Kidney tubule cell (primary cell): ENCODE measurements around the gene PCNT.

Experiments
- DNase-seq: peaks from one replicate; pipeline ENCODE4 v3.0.0-alpha.2; 2018; ENCODE audit warnings: low spot score

Gene PCNT

DNA sequence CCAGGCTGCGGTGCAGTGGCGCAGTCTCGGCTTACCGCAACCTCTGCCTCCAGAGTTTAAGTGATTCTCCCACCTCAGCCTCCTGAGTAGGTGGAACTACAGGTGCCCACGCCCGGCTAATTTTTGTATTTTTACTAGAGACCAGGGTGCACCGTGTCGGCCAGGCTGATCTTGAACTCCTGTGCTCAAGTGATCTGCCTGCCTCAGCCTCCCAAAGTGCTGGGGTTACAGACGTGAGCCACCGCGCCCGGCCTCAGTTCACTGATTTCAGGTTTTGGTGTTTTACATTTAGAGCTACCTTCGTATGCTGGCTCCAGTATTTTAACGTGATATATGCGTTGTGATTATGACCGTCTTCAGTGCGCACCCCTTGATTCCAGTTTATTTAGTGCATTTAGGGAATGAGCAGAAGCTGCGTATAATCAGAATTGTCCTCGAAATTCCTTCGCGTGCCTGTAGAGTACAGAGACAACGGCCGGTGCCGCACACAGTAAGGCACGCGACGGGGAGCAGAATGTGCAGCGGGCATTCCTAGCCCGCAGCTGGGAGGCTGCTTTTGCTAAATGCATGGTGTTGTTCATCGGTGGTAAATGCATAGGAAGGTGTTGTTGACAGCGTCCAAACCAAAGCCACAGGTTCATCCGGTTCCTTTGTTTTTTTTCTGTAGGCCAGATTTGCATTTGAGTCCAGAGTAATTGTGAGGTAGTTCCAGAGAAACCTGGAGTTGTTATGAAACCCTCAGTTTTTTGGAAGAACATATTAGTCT, 85.9 kb downstream of the PCNT start:
- DNase-seq = no peak

DNA sequence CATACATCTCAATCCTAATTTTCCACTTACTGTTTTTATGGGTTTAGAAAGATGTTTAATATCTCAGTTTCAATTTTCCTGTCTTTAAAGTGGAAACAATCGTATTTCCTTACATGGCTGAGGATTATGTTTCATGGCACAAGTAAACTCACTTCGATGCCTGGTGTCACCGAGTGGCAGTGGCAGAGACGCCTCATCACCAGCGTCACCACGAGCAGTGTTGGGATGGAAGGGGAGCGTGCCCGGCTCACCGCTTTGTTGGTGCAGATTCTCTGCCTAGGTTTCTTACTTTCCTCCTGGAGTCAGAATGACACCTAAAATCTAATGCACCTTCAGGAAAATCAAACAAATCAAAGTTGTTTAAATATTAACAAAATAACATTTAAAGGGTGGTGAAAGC, 86.6 kb downstream of the PCNT start:
- no peak for DNase-seq

DNA sequence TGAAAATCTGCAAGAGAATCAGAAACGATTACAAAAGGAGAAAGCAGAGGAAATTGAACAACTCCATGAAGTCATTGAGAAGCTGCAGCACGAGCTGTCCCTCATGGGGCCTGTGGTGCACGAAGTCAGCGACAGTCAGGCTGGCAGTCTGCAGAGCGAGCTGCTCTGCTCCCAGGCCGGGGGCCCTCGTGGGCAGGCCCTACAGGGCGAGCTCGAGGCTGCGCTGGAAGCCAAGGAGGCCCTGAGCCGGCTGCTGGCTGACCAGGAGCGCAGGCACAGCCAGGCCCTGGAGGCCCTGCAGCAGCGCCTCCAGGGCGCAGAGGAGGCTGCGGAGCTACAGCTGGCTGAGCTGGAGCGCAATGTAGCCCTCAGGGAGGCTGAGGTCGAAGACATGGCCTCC, 87.3 kb downstream of the PCNT start:
- no peak for DNase-seq

GRCh38 chr21:46411691-46412090, 87.7 kb downstream of the PCNT start:
- no peak for DNase-seq

DNA sequence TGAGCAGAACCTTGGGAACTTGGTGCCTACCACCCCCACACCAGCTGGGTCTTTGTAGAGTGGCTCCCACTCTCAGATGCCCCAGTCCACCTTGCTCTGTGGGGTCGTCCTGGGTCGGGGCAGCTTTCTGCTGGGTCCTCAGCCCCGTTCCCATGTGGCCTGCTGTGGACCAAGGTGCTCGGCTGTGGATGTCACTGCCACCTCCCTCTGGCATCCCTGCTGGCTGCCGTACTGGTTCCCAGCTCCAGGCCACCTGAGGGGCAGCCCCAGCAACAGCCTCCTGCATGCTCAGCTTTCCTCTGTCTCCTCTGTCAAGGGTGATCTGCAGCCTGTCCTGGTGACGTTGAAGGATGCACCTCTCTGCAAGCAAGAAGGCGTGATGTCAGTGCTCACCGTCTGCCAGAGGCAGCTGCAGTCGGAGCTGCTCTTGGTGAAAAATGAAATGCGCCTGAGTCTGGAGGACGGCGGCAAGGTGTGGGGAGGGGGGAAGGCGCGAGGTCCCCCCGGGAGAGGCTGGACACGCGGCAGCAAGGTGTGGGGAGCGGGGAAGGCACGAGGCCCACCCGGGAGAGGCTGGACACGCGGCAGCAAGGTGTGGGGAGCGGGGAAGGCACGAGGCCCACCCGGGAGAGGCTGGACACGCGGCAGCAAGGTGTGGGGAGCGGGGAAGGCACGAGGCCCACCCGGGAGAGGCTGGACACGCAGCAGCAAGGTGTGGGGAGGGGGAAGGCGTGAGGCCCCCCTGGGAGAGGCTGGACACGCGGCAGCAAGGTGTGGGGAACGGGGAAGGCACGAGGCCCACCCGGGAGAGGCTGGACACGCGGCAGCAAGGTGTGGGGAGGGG, 88.8 kb downstream of the PCNT start:
- DNase-seq = no peak

- DNase-seq = no peak
These were observed 89.4 kb downstream of the PCNT start for GRCh38 chr21:46413365-46413696.

DNA sequence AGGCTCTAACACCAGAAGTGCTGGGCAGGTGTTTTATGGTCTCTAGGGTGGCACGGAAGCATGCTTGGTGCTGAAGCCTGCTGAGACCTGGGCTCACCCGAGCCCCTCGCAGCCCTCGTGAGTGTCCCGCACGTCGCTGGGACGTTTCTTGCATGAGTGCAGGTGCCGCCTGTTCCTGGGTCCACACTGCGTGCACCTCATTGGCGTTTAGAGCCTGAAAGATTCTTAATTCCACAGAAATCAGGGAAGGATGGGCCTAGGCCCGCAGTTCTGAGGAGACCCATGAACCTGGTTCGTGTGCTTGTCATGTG, 91.0 kb downstream of the PCNT start:
- no peak for DNase-seq

DNA sequence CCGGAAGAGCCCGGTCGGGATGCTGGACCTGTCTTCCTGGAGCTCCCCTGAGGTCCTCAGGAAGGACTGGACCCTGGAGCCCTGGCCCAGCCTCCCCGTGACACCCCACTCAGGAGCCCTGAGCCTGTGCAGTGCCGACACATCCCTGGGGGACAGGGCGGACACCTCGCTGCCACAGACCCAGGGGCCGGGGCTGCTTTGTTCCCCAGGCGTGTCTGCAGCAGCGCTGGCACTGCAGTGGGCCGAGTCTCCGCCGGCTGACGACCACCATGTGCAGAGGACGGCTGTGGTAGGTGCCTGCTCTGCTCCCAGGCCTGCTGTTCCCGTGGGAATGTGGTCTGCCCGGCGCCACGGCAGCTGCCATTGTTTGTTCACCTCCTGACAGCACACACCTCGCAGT, 92.6 kb downstream of the PCNT start:
- DNase-seq = no peak

- DNase-seq = no peak
These were observed 94.5 kb downstream of the PCNT start for GRCh38 chr21:46418265-46418946.

DNA sequence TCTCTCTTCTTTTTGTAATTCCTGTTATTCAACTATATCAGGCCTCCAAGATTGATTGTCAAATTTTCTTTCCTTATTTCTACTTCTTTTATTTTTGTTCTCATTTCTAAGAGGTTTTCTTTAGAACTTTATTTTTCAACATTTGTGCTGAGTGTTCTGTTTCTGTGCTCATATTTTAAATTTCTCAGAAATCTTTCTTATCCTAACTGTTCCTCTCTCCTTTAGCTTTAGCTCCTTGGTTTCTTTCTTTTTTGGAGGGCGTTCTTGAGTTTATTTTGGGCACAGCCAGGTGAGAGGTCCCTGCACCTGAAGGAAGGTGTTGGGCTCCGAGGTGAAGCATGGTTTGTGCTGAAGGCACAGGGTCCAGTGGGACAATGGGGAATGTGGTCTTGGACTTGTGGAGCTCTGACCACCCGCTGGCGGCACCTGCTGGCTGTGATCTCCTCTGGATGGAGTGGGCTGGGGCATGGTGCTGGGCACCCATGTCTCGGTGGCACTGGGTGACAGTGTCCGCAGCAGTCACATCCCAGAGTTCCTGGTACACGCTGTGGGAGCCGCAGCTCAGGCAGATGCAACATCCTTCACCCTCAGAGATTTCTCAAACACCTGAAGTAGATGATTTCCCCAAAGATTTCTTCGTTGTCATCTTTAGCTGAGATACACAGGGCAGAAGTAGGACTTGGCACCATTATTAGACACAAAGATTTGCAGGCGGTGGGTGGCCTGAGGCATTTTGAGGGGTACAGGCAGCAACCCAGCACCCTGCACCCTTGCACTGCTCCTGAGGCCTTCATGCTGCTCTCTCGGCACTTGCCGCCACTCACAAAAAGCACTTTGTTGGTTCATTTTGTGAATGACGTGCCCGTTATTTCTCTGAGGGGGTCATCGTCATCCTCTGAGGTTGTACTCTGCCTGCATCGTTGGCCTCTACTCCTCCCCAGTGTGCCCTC, 96.6 kb downstream of the PCNT start:
- DNase-seq = no peak

- DNase-seq = no peak
These were observed 97.3 kb downstream of the PCNT start for GRCh38 chr21:46421191-46421750.

DNA sequence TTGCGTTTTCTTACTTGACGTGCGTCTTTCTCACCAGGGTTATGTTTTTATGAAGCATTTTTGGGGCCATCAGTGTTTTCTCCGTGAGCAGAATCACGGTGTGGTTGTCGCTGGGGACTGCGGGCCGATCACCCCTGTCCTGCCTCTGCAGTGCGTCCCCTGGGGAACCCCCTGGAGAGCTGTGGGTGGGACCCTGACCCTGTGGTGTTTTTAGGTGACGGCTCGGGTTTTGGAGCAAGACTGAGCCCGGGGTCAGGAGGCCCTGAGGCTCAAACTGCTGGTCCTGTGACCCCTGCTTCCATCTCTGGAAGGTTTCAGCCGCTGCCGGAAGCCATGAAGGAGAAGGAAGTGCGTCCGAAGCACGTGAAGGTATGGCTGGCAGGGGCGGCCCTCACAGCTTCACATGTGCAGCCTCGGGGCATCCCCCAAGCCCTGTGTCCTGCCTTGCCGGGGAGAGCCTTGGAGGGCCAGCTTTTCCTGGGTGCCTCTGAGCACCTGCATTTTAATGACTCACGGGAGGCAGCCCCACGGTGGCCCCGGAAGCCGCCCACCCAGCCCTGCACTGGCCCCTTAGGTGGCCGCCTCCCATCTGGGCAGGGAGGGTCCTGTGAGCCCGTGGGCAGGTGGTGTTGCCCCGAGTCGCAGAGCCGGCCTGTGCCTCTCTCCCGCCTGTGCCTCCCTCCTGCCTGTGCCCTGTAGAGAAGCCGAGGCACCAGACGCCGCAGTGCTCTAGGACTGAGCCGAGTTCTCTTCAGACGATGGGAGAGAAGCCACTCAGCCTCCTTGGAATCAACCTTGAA, 98.0 kb downstream of the PCNT start:
- no peak for DNase-seq

GRCh38 chr21:46422636-46423241, 98.8 kb downstream of the PCNT start:
- DNase-seq = no peak

DNA sequence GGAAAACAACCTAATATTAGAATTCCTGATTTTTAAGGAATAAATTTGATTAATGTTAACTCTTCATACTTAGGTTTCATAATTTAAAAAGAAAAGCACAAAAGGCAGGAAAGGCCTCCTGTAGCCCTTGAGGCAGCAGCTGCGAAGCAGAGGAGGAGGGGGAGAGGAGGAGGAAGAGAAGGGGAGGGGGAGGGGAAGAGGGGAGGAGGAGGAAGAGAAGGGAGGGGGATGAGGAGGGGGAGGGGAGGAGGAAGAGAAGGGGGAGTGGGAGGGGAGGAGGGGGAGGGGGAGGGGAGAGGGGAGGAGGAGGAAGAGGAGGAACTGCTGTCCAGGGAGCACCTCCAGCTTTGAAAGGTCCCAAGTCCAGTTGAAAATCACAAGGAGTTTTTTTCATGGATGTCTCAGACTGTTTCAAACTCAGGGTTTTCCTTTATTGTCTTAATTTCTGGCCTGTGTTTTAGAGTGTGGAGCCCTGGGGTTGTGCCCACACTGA, 99.6 kb downstream of the PCNT start:
- no peak for DNase-seq

- DNase-seq = no peak
These were observed 100.2 kb downstream of the PCNT start for GRCh38 chr21:46424039-46424591.

DNA sequence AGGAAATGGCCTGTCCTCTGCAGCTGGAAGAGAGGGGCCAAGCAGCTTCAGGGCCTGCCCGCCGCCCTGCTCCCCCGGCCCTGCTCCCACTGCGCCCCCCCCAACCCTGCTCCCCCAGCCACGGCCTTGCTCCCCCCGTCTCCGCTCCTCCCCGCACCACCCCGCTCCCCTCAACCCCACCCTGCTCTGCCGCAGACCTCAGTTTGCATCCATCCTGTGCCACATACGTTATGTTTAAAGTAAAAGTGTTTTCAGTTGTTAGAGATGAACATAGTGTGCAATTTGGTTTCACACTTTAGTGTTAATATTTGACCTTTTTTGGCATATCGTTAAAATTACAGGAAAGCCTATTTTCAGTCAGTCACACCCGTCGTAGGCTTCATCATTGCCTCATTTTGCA, 100.7 kb downstream of the PCNT start:
- no peak for DNase-seq

DNA sequence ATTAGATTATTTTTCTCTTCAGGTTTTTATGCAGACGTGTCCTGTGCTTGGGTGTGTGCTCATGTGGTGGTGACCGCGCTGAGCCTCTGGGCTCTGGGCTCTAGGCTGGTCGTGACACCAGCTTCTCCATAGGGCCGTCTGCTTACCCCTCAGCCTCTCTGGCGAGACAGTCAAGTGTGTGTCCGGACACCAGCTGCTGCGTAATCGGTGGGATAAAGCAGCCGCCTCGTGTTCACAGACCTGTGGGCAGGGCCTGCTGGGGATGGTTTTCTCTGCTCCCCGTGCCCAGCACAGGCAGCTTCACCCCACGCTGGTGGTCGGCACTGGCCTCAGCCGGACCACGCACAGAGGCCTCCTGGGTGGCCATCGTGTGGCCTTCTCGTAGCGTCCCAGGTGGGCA, 101.1 kb downstream of the PCNT start:
- no peak for DNase-seq

DNA sequence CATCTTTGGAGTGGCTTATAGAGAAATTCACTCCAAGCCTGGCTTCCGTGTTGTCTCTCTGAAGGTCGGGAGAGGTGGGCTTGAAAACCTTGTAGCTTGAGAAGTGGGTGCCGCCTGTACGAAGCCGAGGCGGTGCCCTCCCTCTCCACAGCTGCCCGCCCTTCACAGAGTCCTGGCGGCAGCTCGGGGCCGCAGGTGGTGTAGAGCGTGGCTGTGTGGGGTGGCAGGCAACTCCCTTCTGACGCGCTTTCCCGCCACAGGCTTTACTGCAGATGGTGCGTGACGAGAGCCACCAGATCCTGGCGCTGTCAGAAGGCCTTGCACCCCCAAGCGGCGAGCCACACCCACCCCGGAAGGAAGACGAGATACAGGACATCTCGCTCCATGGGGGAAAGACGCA, 101.6 kb downstream of the PCNT start:
- DNase-seq = no peak

DNA sequence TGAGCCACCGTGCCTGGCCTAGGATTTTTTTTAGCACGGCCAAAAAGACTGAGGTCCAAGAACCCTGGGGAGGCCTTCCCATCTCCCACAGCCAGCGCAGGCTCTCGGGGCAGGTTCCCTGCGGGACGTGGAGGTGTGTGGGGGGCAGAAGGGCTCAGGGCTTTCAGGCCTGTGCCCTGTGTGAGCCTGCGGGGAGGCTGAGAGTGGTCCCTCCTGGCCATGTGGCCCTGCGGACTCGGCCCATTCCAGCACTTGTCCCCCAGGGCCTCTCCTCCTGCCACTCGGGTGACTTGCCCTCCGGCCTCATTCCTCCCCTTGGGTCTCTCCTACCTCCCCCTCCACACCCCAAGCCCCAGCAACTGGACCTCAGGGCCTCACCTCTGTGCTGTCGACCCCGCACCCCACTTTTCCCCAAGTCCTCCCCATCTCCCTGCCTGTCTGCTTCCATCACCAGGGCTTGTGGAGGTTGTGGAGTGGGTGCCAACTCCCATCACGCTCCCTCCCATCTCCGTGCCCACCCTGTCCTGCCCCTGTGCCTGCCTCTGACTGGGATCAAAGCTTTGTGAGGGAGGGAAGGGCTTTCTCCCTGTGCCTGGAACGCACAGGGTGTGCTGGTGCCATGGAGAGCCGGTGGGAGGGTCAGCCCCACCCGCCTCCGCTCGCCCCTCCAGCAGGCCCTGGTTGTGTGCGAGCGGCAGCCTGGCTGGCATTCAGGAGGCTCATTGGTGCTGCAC, 102.5 kb downstream of the PCNT start:
- DNase-seq = no peak
